Esophagus squamous epithelium (tissue), 4 donors: ENCODE data around the gene SLC25A47.

Source experiments
- CTCF ChIP-seq, 6 experiments: fragments of 450-650 bp in 4 of 6; fragments of 200-600 bp in 2 of 6; sonication (generic) in 2 of 6; IDR thresholded peaks; one replicate each; pipeline ENCODE4 v1.5.1; 2016 to 2019; ENCODE audit warnings: antibody characterized with exemption in 6 of 6, mild to moderate bottlenecking in 4 of 6, moderate library complexity in 4 of 6
- POLR2A ChIP-seq, 4 donors: fragments of 450-650 bp; IDR thresholded peaks; one replicate each; pipeline ENCODE4 v1.6.1; 2017; ENCODE audit warnings: antibody characterized with exemption in 4 of 4, mild to moderate bottlenecking in 4 of 4, moderate library complexity in 3 of 4

- TF ChIP-seq CTCF (IDR thresholded peaks at IDR 0.05) (no peak), POLR2A (IDR thresholded peaks at IDR 0.05) (no peak)
These were observed 16.8 kb downstream of the SLC25A47 start for GRCh38 chr14:100339766-100340422.
